ENCODE data around the gene TXNL1. TPM values are rescaled to one million over a fixed set of nuclear protein-coding genes. Genes with fewer than 3 reads are reported as not detected.
"Not testable (repeated sequence)": the region's sequence is repeated elsewhere in the genome, so short reads cannot be mapped to it uniquely, and the experiment has no call there.

TXNL1 gene
- total RNA-seq, 1 donor from 2014 or later = 51.4 TPM

DNA sequence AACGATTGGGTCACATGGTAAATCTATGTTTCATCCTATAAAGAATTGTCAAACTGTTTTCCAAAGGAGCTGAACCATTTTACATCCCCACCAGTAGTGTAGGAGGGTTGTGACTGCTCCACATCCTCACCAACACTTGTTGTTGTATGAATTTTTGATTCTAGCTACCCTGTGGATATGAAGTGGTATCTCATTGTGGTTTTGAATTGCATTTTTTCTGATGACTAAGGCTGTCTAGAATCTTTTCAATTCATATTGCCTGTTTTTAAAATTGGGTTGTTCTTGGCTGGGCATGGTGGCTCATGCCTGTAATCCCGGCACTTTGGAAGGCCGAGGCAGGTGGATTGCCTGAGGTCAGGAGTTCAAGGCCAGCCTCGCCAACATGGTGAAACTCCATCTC lies 44.5 kb downstream of the TXNL1 start:
- H3K4me3 ChIP-seq (ENCODE audit: low read depth, low read length) = no peak overlapping the region
- TF ChIP-seq, protein P1, sequence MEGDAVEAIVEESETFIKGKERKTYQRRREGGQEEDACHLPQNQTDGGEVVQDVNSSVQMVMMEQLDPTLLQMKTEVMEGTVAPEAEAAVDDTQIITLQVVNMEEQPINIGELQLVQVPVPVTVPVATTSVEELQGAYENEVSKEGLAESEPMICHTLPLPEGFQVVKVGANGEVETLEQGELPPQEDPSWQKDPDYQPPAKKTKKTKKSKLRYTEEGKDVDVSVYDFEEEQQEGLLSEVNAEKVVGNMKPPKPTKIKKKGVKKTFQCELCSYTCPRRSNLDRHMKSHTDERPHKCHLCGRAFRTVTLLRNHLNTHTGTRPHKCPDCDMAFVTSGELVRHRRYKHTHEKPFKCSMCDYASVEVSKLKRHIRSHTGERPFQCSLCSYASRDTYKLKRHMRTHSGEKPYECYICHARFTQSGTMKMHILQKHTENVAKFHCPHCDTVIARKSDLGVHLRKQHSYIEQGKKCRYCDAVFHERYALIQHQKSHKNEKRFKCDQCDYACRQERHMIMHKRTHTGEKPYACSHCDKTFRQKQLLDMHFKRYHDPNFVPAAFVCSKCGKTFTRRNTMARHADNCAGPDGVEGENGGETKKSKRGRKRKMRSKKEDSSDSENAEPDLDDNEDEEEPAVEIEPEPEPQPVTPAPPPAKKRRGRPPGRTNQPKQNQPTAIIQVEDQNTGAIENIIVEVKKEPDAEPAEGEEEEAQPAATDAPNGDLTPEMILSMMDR (conservative IDR thresholded peaks at IDR 0.05; ENCODE audit: low read depth, low read length) = no peak
- DNase-seq (ENCODE audit: low read depth) = no peak

GRCh38 chr18:56580026-56580425 lies 58.4 kb downstream of the TXNL1 start:
- no peak overlapping the region for H3K4me3 ChIP-seq (ENCODE audit: low read depth, low read length)
- no peak for DNase-seq (ENCODE audit: low read depth)
- TF ChIP-seq, protein P1 (conservative IDR thresholded peaks at IDR 0.05; ENCODE audit: low read depth, low read length) = no peak

DNA sequence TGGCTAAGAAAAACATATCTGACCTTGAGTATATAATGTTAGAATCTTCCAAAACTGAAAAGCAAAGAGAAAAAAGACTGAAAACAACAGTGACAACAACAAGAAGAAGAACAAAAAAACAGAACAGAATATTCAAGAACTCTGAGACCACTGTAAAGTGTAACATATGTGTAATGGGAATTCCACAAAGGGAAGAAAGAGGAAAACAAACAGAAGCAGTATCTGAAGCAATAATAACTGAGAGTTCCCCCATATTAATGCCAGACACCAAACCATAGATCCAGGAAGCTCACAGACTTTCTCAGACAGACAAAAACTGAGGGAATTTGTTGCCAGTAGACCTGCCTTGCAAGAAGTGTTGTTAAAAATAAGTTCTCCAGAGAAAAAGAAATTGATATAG lies 58.9 kb downstream of the TXNL1 start:
- H3K4me3 ChIP-seq (ENCODE audit: low read depth, low read length) = no peak overlapping the region
- DNase-seq (ENCODE audit: low read depth) = no peak
- TF ChIP-seq, protein P1 (conservative IDR thresholded peaks at IDR 0.05; ENCODE audit: low read depth, low read length) = no peak

DNA sequence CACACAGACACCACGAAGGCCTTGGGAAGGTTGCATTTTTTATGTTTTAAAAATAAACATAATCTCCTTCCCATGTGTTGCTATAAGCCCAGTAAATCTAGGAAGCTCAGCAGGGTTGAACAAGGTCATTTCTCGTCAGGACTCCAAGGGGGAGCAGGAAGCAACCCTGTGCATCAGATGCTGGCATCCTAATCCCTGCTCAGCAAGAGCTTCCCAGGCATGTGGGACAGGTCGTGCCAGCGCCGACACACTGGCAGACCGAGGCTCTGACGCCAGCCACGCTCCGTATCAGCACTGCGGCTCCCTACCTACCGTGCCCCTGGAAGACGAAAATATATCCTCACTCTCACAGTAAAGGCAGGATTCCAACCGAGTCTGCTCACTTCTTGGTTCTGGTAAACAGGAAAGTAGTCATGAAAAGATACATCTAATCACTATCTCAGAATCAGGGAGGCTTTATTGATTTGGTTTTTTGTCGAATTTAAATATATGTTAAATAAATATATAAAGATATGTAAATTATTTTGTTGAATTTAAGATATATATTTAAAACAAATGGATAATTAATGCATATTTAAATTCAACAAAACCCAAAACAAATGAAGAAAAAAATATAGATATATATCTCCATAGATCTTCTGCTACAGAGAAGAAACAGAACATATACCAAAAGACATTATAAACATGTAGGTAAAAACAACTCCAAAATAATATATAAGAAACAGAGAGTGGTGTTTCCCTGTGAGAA lies 61.4 kb downstream of the TXNL1 start:
- no peak overlapping the region for H3K4me3 ChIP-seq (ENCODE audit: low read depth, low read length)
- no peak for DNase-seq (ENCODE audit: low read depth)
- TF ChIP-seq, protein P1 (conservative IDR thresholded peaks at IDR 0.05; ENCODE audit: low read depth, low read length) = no peak

DNA sequence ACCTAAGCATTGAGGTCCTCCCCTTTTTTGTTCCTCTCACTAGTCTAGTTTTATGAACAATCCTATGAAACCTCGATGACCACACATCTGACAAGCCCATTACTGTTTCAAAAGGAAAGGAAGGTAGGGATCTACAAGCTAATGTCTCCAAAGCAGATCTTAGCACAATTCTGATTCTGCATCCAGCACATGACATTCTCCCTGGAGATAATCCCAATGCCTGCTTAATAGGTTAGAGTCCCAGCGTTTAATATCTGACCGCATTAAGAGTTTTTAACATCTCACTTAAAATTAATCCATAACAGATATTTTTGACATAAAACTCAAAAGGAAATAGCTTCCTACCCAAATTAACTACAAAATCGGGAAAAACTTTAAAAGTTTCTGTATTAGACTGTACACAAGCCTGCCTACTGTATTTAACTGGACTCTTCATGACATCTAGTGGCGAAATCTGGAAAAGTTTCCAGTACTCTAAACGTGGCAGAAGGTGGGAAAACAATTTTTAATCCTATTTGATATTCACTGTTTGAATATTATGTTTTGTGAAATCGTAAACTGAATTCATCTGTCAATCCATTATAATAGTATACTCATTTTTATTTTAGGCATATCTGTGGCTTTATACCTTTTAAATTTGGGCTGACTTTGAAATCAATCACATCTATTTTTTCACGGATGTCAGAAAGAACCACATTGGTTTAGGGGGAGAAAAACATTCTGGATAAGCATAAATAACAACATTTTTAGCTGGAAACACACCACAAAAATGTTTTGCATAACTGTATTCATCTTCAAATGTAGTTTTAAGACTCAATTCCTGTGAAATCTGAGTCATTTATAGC lies 62.4 kb downstream of the TXNL1 start:
- H3K4me3 ChIP-seq (ENCODE audit: low read depth, low read length) = no peak overlapping the region
- TF ChIP-seq, protein P1 (conservative IDR thresholded peaks at IDR 0.05; ENCODE audit: low read depth, low read length) = peak; percentile 71
- no peak for DNase-seq (ENCODE audit: low read depth)

DNA sequence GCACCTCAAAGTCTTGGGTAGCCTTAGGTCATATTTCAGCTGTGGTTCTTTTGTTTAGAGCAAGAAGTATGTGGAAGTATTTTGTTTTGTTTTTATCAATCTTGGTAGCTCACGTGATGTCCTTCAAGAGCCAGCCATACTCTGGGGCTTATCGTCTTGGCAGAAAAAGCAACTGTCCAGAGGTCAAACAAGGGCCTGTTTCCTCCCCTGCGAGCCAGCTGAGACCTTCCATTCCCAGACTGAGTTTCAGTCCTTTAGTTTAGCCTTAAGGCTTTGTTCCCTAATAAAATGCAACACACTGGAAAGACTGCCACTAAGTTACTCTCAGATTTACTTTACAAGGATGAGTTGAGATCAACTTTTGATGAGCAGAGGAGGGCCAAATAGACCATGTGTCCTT lies 63.5 kb downstream of the TXNL1 start:
- TF ChIP-seq, protein P1 (conservative IDR thresholded peaks at IDR 0.05; ENCODE audit: low read depth, low read length) = no peak
- no peak overlapping the region for H3K4me3 ChIP-seq (ENCODE audit: low read depth, low read length)
- DNase-seq (ENCODE audit: low read depth) = no peak

- H3K4me3 ChIP-seq (ENCODE audit: low read depth, low read length); DNase-seq (ENCODE audit: low read depth): not testable (repeated sequence)
These were observed 66.1 kb downstream of the TXNL1 start for GRCh38 chr18:56572267-56572666.

Data from epithelial cell of proximal tubule (primary cell).